ENCODE results near the gene HDAC4.

HDAC4 gene

GRCh38 chr2:239329972-239330572 lies 70.7 kb downstream of the HDAC4 start:
- DNase-seq (ENCODE audit: extremely low read depth in 1 of 2, low read depth in 1 of 2), result no peak

- DNase-seq (ENCODE audit: extremely low read depth in 1 of 2, low read depth in 1 of 2), result no peak
Measured at GRCh38 chr2:239329284-239329971, 71.4 kb downstream of the HDAC4 start.

GRCh38 chr2:239328351-239329191 lies 72.2 kb downstream of the HDAC4 start:
- no peak for DNase-seq (ENCODE audit: extremely low read depth in 1 of 2, low read depth in 1 of 2)

GRCh38 chr2:239327536-239328350 lies 73.1 kb downstream of the HDAC4 start:
- DNase-seq (ENCODE audit: extremely low read depth in 1 of 2, low read depth in 1 of 2), result no peak

- DNase-seq (ENCODE audit: extremely low read depth in 1 of 2, low read depth in 1 of 2), result peak; percentile 44 to 50
Measured at GRCh38 chr2:239326831-239327535, 73.8 kb downstream of the HDAC4 start.

GRCh38 chr2:239324456-239324855 lies 76.4 kb downstream of the HDAC4 start:
- DNase-seq (ENCODE audit: extremely low read depth in 1 of 2, low read depth in 1 of 2), result no peak

- no peak for DNase-seq (ENCODE audit: extremely low read depth in 1 of 2, low read depth in 1 of 2)
Measured at GRCh38 chr2:239323447-239323846, 77.4 kb downstream of the HDAC4 start.

- DNase-seq (ENCODE audit: extremely low read depth in 1 of 2, low read depth in 1 of 2), result peak in 1 of 2 donors; percentile 17
Measured at GRCh38 chr2:239322416-239323086, 78.3 kb downstream of the HDAC4 start.

GRCh38 chr2:239321596-239322415 lies 79.0 kb downstream of the HDAC4 start:
- no peak for DNase-seq (ENCODE audit: extremely low read depth in 1 of 2, low read depth in 1 of 2)

- DNase-seq (ENCODE audit: extremely low read depth in 1 of 2, low read depth in 1 of 2), result no peak
Measured at GRCh38 chr2:239318790-239319661, 81.8 kb downstream of the HDAC4 start.

- DNase-seq (ENCODE audit: extremely low read depth in 1 of 2, low read depth in 1 of 2), result no peak
Measured at GRCh38 chr2:239318151-239318611, 82.6 kb downstream of the HDAC4 start.

- no peak for DNase-seq (ENCODE audit: extremely low read depth in 1 of 2, low read depth in 1 of 2)
Measured at GRCh38 chr2:239316562-239317465, 84.0 kb downstream of the HDAC4 start.

- no peak for DNase-seq (ENCODE audit: extremely low read depth in 1 of 2, low read depth in 1 of 2)
Measured at GRCh38 chr2:239315308-239315707, 85.5 kb downstream of the HDAC4 start.

- no peak for DNase-seq (ENCODE audit: extremely low read depth in 1 of 2, low read depth in 1 of 2)
Measured at GRCh38 chr2:239313776-239314175, 87.0 kb downstream of the HDAC4 start.

GRCh38 chr2:239312741-239313667 lies 87.8 kb downstream of the HDAC4 start:
- no peak for DNase-seq (ENCODE audit: extremely low read depth in 1 of 2, low read depth in 1 of 2)

GRCh38 chr2:239312081-239312511 lies 88.7 kb downstream of the HDAC4 start:
- no peak for DNase-seq (ENCODE audit: extremely low read depth in 1 of 2, low read depth in 1 of 2)

Data from activated CD8-positive, alpha-beta memory T cell treated with anti-CD3 and anti-CD28 coated beads for 1 hour (primary cell).